Kidney (tissue), 14 donors: ENCODE data around the gene LPA. TPM values are rescaled to one million over a fixed set of nuclear protein-coding genes. Genes with fewer than 3 reads are reported as not detected.

Experiments used
- DNase-seq, 5 donors: peaks; one replicate each; pipeline ENCODE4 v3.0.0-alpha.2; 2013 to 2020
- FAIRE-seq: peaks from 2 replicates; lab custom pipeline; 2012; peaks lifted over from hg19 to GRCh38; lab: Jason Lieb, UNC
- H3K27ac ChIP-seq, 2 donors: one replicate each; pipeline ENCODE4 v1.7.0; 2013; ENCODE audit warnings: low read depth in 2 of 2, low read length in 2 of 2, inconsistent platforms in 1 of 2
- H3K27me3 ChIP-seq: one replicate; pipeline ENCODE4 v1.7.1; 2013; ENCODE audit warnings: low read length, inconsistent platforms; ENCODE audit not compliant: control insufficient read depth, insufficient read depth
- H3K36me3 ChIP-seq, 3 donors: one replicate each; pipeline versions ENCODE4 v1.7.0 to v1.7.1; 2013; ENCODE audit warnings: low read length in 3 of 3, control low read depth in 1 of 3, inconsistent platforms in 1 of 3; ENCODE audit not compliant: insufficient read depth in 3 of 3, control insufficient read depth in 2 of 3
- H3K4me1 ChIP-seq, 3 donors: one replicate each; pipeline versions ENCODE4 v1.7.0 to v1.7.1; 2013; ENCODE audit warnings: low read length in 3 of 3, inconsistent platforms in 1 of 3, low read depth in 1 of 3; ENCODE audit not compliant: control insufficient read depth in 2 of 3, insufficient read depth in 2 of 3
- H3K4me3 ChIP-seq, 3 donors: one replicate each; pipeline versions ENCODE4 v1.7.0 to v1.8.1; 2013; ENCODE audit warnings: low read length in 3 of 3, control low read depth in 1 of 3, inconsistent platforms in 1 of 3
- H3K9ac ChIP-seq, 3 donors: one replicate each; pipeline versions ENCODE4 v1.7.0 to v1.7.1; 2013; ENCODE audit warnings: low read length in 3 of 3, control low read depth in 1 of 3, inconsistent platforms in 1 of 3
- H3K9me3 ChIP-seq, 3 donors: one replicate each; pipeline versions ENCODE4 v1.7.0 to v1.7.1; 2013; ENCODE audit warnings: low read length in 3 of 3, control low read depth in 1 of 3, inconsistent platforms in 1 of 3; ENCODE audit not compliant: control insufficient read depth in 2 of 3, insufficient read depth in 1 of 3
- CTCF ChIP-seq: IDR thresholded peaks from 3 replicates; pipeline ENCODE4 v1.5.1; 2012; ENCODE audit warnings: mild to moderate bottlenecking, moderate library complexity, borderline replicate concordance; ENCODE audit not compliant: insufficient read depth; ENCODE audit errors: extremely low read depth
- intact Hi-C: fragments of 100-400 bp; cut with DNase I; formaldehyde crosslinking; loops from one replicate; pipeline ENCODE4 v1.11.1; 2022
- polyA plus RNA-seq: library from polyadenylated mRNA; stranded (reverse); fragments of 350-450 nt; fragmentation: Illumina TruSeq; extraction: RNeasy Lipid Tissue Mini Kit (QIAGEN cat#74804); gene quantifications from one replicate; pipeline ENCODE4 v1.2.3, GENCODE V29; 2014; ENCODE audit warnings: low read depth, low replicate concordance; ENCODE audit not compliant: insufficient read depth
- total RNA-seq: library from RNA; stranded (reverse); fragmentation: NEBNext Ultra II Directional; extraction: Animal tissue kit (Norgen Biotek cat#: 25700); gene quantifications from one replicate; pipeline ENCODE4 v1.2.1, GENCODE V29; 2021
- donor health status: control.
- donor health status: control.
- donor health status: control.
- donor health status: control.
- donor health status: control.
- donor health status: DM: yes; HTN: yes; CAD: no.
- donor health status: Normal renal cell carcinoma (clear cell type).

LPA gene
- total and polyA plus RNA-seq, 2 donors from 2014 or later: not detected

- no peak overlapping the region for H3K4me3 ChIP-seq
- no peaks in the 10 kb centered on the region for H3K36me3 ChIP-seq
- intact Hi-C loops: no loop called here
- FAIRE-seq (no peak), DNase-seq (no peak)
- TF ChIP-seq CTCF: no peak
- no peaks in the 10 kb centered on the region for H3K27me3 ChIP-seq
- H3K4me1 ChIP-seq: no peaks in the 10 kb centered on the region
- H3K9ac ChIP-seq: no peak overlapping the region
- no peak overlapping the region for H3K27ac ChIP-seq
- no peaks in the 10 kb centered on the region for H3K9me3 ChIP-seq
Measured at GRCh38 chr6:160509610-160510009, 154.5 kb downstream of the LPA start.

- TF ChIP-seq CTCF: no peak
- H3K4me1 ChIP-seq: no peaks in the 10 kb centered on the region
- FAIRE-seq (no peak), DNase-seq (no peak)
- intact Hi-C loops: no loop called here
- H3K36me3 ChIP-seq: no peaks in the 10 kb centered on the region
- H3K27ac ChIP-seq: no peak overlapping the region
- no peak overlapping the region for H3K9ac ChIP-seq
- H3K4me3 ChIP-seq: no peak overlapping the region
- no peaks in the 10 kb centered on the region for H3K27me3 ChIP-seq
- H3K9me3 ChIP-seq: peaks cover 0 to 8% (median 0%) of the 10 kb centered on the region in 3 donors
Measured at GRCh38 chr6:160508599-160508998, 155.5 kb downstream of the LPA start.

GRCh38 chr6:160507420-160507819 lies 156.7 kb downstream of the LPA start:
- Histone ChIP-seq H3K9me3 (peaks cover 0 to 19% (median 0%) of the 10 kb centered on the region in 3 donors), H3K9ac (no peak overlapping the region), H3K4me1 (no peaks in the 10 kb centered on the region), H3K27me3 (no peaks in the 10 kb centered on the region), H3K27ac (no peak overlapping the region), H3K4me3 (no peak overlapping the region), H3K36me3 (no peaks in the 10 kb centered on the region)
- no peak for TF ChIP-seq CTCF
- no peak for DNase-seq
- no peak for FAIRE-seq
- intact Hi-C loops: no loop called here

- no peaks in the 10 kb centered on the region for H3K27me3 ChIP-seq
- H3K27ac ChIP-seq: no peak overlapping the region
- TF ChIP-seq CTCF: no peak
- no peak overlapping the region for H3K9ac ChIP-seq
- no peak overlapping the region for H3K4me3 ChIP-seq
- intact Hi-C loops: no loop called here
- FAIRE-seq: no peak
- peaks cover 0 to 19% (median 0%) of the 10 kb centered on the region in 3 donors for H3K9me3 ChIP-seq
- no peak for DNase-seq
- no peaks in the 10 kb centered on the region for H3K36me3 ChIP-seq
- no peaks in the 10 kb centered on the region for H3K4me1 ChIP-seq
Measured at GRCh38 chr6:160505970-160506369, 158.1 kb downstream of the LPA start.
